ENCODE measurements around the gene LAMP5.

Gene LAMP5

DNA sequence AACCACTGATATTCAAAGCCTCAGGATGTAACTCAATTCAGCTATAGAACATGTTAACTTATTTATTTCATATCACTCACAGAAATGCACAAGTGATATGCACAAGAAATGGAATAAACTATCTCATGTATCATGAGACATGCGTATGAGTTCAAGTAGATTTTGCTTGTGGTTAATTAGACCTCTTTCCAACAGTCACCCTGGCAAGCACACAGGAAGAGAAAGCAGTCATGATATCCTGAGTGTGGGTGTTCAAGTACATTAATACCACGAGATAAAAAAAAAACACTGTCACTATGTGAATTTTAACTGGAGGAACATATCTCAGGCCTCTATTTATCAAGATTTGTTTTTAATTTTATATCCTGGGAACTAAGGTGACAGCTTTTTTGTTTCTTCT, 64.2 kb downstream of the LAMP5 start:
- no peak for TF ChIP-seq CTCF (IDR thresholded peaks at IDR 0.05)
- Mint-ChIP-seq H3K36me3 (ENCODE audit: low read depth) (no peaks in the 10 kb centered on the region), H3K27ac (no peak overlapping the region), H3K9me3 (no peaks in the 10 kb centered on the region), H3K27me3 (ENCODE audit: low read depth, poor library complexity) (peaks cover 7% of the 10 kb centered on the region), H3K4me3 (no peak overlapping the region), H3K4me1 (peaks cover 17% of the 10 kb centered on the region)
- no peak for DNase-seq
